ENCODE data around the gene EOMES.

EOMES gene

GRCh38 chr3:27680517-27681246, 41.4 kb downstream of the EOMES start:
- DNase-seq (ENCODE audit: low read depth): no peak

GRCh38 chr3:27679691-27680090, 42.4 kb downstream of the EOMES start:
- DNase-seq (ENCODE audit: low read depth): no peak

- DNase-seq (ENCODE audit: low read depth): no peak
Observed at GRCh38 chr3:27678234-27678633, 43.9 kb downstream of the EOMES start.

- DNase-seq (ENCODE audit: low read depth): peak; percentile 99
Observed at GRCh38 chr3:27677565-27677964, 44.6 kb downstream of the EOMES start.

GRCh38 chr3:27675287-27675686, 46.8 kb downstream of the EOMES start:
- DNase-seq (ENCODE audit: low read depth): peak; percentile 69

GRCh38 chr3:27673701-27674100, 48.4 kb downstream of the EOMES start:
- DNase-seq (ENCODE audit: low read depth): no peak

- DNase-seq (ENCODE audit: low read depth): no peak
Observed at GRCh38 chr3:27671101-27671500, 51.0 kb downstream of the EOMES start.

GRCh38 chr3:27670619-27671018, 51.5 kb downstream of the EOMES start:
- DNase-seq (ENCODE audit: low read depth): no peak

- no peak for DNase-seq (ENCODE audit: low read depth)
Observed at GRCh38 chr3:27669591-27669990, 52.5 kb downstream of the EOMES start.

- no peak for DNase-seq (ENCODE audit: low read depth)
Observed at GRCh38 chr3:27667751-27668150, 54.4 kb downstream of the EOMES start.

GRCh38 chr3:27666708-27667107, 55.4 kb downstream of the EOMES start:
- peak; percentile 85 for DNase-seq (ENCODE audit: low read depth)

- DNase-seq (ENCODE audit: low read depth): no peak
Observed at GRCh38 chr3:27666272-27666671, 55.9 kb downstream of the EOMES start.
